Vagina (tissue), 2 donors: Measurements from ENCODE around the gene XRCC4. TPM values are rescaled to one million over a fixed set of nuclear protein-coding genes. Genes with fewer than 3 reads are reported as not detected.

ENCODE experiments used
- DNase-seq, 2 donors: peaks; one replicate each; pipeline ENCODE4 v3.0.0-alpha.2; 2017; ENCODE audit errors: extremely low spot score in 2 of 2
- H3K27ac ChIP-seq: fragments of 200-600 bp; sonication (generic); one replicate; pipeline ENCODE4 v1.5.1; 2019
- H3K27me3 ChIP-seq: fragments of 200-600 bp; sonication (generic); one replicate; pipeline ENCODE4 v1.5.1; 2019
- H3K36me3 ChIP-seq, 2 donors: fragments of 200-600 bp; sonication (generic); one replicate each; pipeline ENCODE4 v1.5.1; 2017 to 2019
- H3K4me1 ChIP-seq: fragments of 200-600 bp; sonication (generic); one replicate; pipeline ENCODE4 v1.5.1; 2019
- H3K4me3 ChIP-seq, 2 donors: fragments of 200-600 bp; sonication (generic); 1 replicate in 1 of 2; 2 replicates in 1 of 2; pipeline ENCODE4 v1.5.1; 2016 to 2019
- H3K9me3 ChIP-seq: fragments of 200-600 bp; sonication (generic); one replicate; pipeline ENCODE4 v1.5.1; 2019
- CTCF ChIP-seq, 3 experiments: fragments of 450-650 bp in 2 of 3; fragments of 200-600 bp in 1 of 3; sonication (generic) in 1 of 3; IDR thresholded peaks; one replicate each; pipeline ENCODE4 v1.5.1; 2017 to 2019; ENCODE audit warnings: antibody characterized with exemption in 3 of 3, mild to moderate bottlenecking in 2 of 3, moderate library complexity in 2 of 3
- POLR2A ChIP-seq, 2 donors: fragments of 450-650 bp; IDR thresholded peaks; one replicate each; pipeline ENCODE4 v1.6.1; 2017; ENCODE audit warnings: antibody characterized with exemption in 2 of 2, mild to moderate bottlenecking in 2 of 2, moderate library complexity in 2 of 2
- POLR2AphosphoS5 ChIP-seq, 2 donors: sonication (generic); formaldehyde crosslinking; IDR thresholded peaks; one replicate each; pipeline ENCODE4 v1.9.0; 2017; ENCODE audit warnings: antibody characterized with exemption in 2 of 2, mild to moderate bottlenecking in 2 of 2, low read depth in 1 of 2; ENCODE audit not compliant: insufficient read depth in 1 of 2
- intact Hi-C: fragments of 100-400 bp; cut with DNase I; formaldehyde crosslinking; loops from one replicate; pipeline ENCODE4 v1.15.1; 2023
- total RNA-seq: library from RNA; depleted of rRNA; stranded (reverse); fragments of >200 nt; gene quantifications from one replicate; pipeline ENCODE4 v1.2.3, GENCODE V29; 2016

Gene XRCC4
- total RNA-seq, 1 donor from 2014 or later: 5.4 TPM

GRCh38 chr5:83364312-83365299 lies 287.3 kb downstream of the XRCC4 start:
- no peak overlapping the region for H3K4me3 ChIP-seq
- DNase-seq: no peak
- no peak overlapping the region for H3K27ac ChIP-seq
- TF ChIP-seq POLR2A (IDR thresholded peaks at IDR 0.05) (no peak), CTCF (IDR thresholded peaks at IDR 0.05) (no peak), POLR2AphosphoS5 (IDR thresholded peaks at IDR 0.05; ENCODE audit: insufficient read depth in 1 of 2, low read depth in 1 of 2) (no peak)
- H3K9me3 ChIP-seq: no peaks in the 10 kb centered on the region
- H3K36me3 ChIP-seq: no peaks in the 10 kb centered on the region
- H3K27me3 ChIP-seq: no peaks in the 10 kb centered on the region
- no peaks in the 10 kb centered on the region for H3K4me1 ChIP-seq
- intact Hi-C loops: no loop called here

DNA sequence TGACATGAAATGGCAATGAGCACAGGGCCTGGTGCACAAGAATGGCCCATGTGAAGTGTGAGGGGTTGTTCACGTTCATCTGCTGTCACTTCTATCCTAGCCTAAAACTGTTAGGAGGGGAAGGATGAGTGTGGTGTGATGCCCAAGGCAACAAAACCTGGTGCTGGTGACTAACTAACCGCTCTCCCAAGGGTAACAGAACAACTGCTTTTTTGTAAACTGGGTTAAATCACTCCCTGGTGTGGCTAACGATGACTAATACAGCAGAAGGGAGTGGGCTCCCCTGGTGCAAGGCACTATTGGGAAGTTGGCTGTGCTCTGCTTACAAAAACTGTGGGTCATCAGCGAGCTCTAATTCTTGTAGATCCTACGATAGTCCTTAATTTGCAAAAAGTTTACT lies 291.0 kb downstream of the XRCC4 start:
- intact Hi-C loops: no loop called here
- H3K9me3 ChIP-seq: no peaks in the 10 kb centered on the region
- H3K4me3 ChIP-seq: no peak overlapping the region
- TF ChIP-seq CTCF (IDR thresholded peaks at IDR 0.05): no peak
- TF ChIP-seq POLR2A (IDR thresholded peaks at IDR 0.05): no peak
- no peak for TF ChIP-seq POLR2AphosphoS5 (IDR thresholded peaks at IDR 0.05; ENCODE audit: insufficient read depth in 1 of 2, low read depth in 1 of 2)
- no peak overlapping the region for H3K27ac ChIP-seq
- no peaks in the 10 kb centered on the region for H3K4me1 ChIP-seq
- no peaks in the 10 kb centered on the region for H3K27me3 ChIP-seq
- H3K36me3 ChIP-seq: no peaks in the 10 kb centered on the region
- no peak for DNase-seq

- H3K27ac ChIP-seq: no peak overlapping the region
- intact Hi-C loops: no loop called here
- no peak overlapping the region for H3K4me3 ChIP-seq
- DNase-seq: no peak
- TF ChIP-seq POLR2AphosphoS5 (IDR thresholded peaks at IDR 0.05; ENCODE audit: insufficient read depth in 1 of 2, low read depth in 1 of 2) (no peak), POLR2A (IDR thresholded peaks at IDR 0.05) (no peak), CTCF (IDR thresholded peaks at IDR 0.05) (no peak)
- H3K27me3 ChIP-seq: no peaks in the 10 kb centered on the region
- no peaks in the 10 kb centered on the region for H3K9me3 ChIP-seq
- H3K4me1 ChIP-seq: no peaks in the 10 kb centered on the region
- no peaks in the 10 kb centered on the region for H3K36me3 ChIP-seq
Measured at GRCh38 chr5:83368835-83369234, 291.5 kb downstream of the XRCC4 start.

DNA sequence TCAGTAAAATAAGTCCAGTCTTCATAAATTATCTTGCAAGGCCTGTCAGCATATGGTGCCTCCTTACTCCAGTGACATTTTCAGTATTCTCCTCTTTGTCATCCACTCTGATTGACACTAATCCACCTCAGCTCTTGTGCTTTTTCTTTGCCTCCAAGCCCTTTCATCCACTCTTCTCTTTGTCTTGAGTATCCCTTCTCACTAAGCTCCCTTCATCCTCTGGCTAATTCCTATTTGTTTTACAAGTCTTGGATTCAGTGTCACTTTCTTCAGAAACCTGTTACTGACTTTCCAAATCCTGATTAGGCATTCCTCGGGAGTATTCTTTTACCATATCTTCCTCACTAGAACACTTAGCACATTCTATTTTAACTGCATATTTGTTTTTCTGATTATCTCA lies 293.6 kb downstream of the XRCC4 start:
- DNase-seq: no peak
- Histone ChIP-seq H3K9me3 (no peaks in the 10 kb centered on the region), H3K27ac (no peak overlapping the region), H3K4me1 (peaks cover 12% of the 10 kb centered on the region), H3K36me3 (no peaks in the 10 kb centered on the region), H3K27me3 (no peaks in the 10 kb centered on the region), H3K4me3 (no peak overlapping the region)
- TF ChIP-seq POLR2A (IDR thresholded peaks at IDR 0.05) (no peak), POLR2AphosphoS5 (IDR thresholded peaks at IDR 0.05; ENCODE audit: insufficient read depth in 1 of 2, low read depth in 1 of 2) (no peak), CTCF (IDR thresholded peaks at IDR 0.05) (no peak)
- intact Hi-C loops: no loop called here

GRCh38 chr5:83371726-83372125 lies 294.4 kb downstream of the XRCC4 start:
- intact Hi-C loops: no loop called here
- Histone ChIP-seq H3K27me3 (no peaks in the 10 kb centered on the region), H3K36me3 (no peaks in the 10 kb centered on the region), H3K27ac (no peak overlapping the region), H3K4me3 (no peak overlapping the region), H3K9me3 (no peaks in the 10 kb centered on the region), H3K4me1 (peaks cover 14% of the 10 kb centered on the region)
- TF ChIP-seq POLR2A (IDR thresholded peaks at IDR 0.05): no peak
- TF ChIP-seq CTCF (IDR thresholded peaks at IDR 0.05): no peak
- no peak for TF ChIP-seq POLR2AphosphoS5 (IDR thresholded peaks at IDR 0.05; ENCODE audit: insufficient read depth in 1 of 2, low read depth in 1 of 2)
- no peak for DNase-seq
